ENCODE data around the gene PRR23A.

GRCh38 chr3:138995706-138996105 lies 10.4 kb downstream of the PRR23A start:
- TF ChIP-seq EZH2 (IDR thresholded peaks at IDR 0.05; ENCODE audit: insufficient read depth, low read length): no peak
- no peak for TF ChIP-seq CTCF (IDR thresholded peaks at IDR 0.05; ENCODE audit: insufficient read depth, low read depth, low read length)
